ENCODE data around the gene DAAM2.

GRCh38 chr6:39812853-39813533, 20.8 kb downstream of the DAAM2 start:
- TF ChIP-seq MAX (IDR thresholded peaks at IDR 0.05) (no peak), RAD21 (IDR thresholded peaks at IDR 0.05; ENCODE audit: low read depth) (no peak), TCF12 (IDR thresholded peaks at IDR 0.05; ENCODE audit: low read depth) (no peak), CEBPB (IDR thresholded peaks at IDR 0.05) (no peak), EP300 (IDR thresholded peaks at IDR 0.05; ENCODE audit: borderline replicate concordance) (no peak), YY1 (IDR thresholded peaks at IDR 0.05; ENCODE audit: low read depth) (no peak), EGR1 (IDR thresholded peaks at IDR 0.05) (no peak), ZBTB7A (IDR thresholded peaks at IDR 0.05; ENCODE audit: low read depth) (no peak), FOXM1 (IDR thresholded peaks at IDR 0.05; ENCODE audit: borderline replicate concordance, low read depth) (no peak), TAF1 (IDR thresholded peaks at IDR 0.05; ENCODE audit: low read depth) (no peak), CREB1 (IDR thresholded peaks at IDR 0.05; ENCODE audit: low read depth) (no peak), USF1 (IDR thresholded peaks at IDR 0.05) (no peak), REST (IDR thresholded peaks at IDR 0.05; ENCODE audit: low read depth) (no peak)
